Activated CD8-positive, alpha-beta T cell treated with anti-CD3 and anti-CD28 coated beads for 36 hours (primary cell): ENCODE data around the gene PMEPA1. TPM values are rescaled to one million over a fixed set of nuclear protein-coding genes. Genes with fewer than 3 reads are reported as not detected.

Experiments used
- ATAC-seq: fragments of 200-7000 bp; cut with Tn5 transposase; one replicate; pipeline ENCODE4 v1.10.0; 2021; ENCODE audit warnings: mild to moderate bottlenecking, moderate library complexity
- CTCF ChIA-PET: fragments of 350-600 bp; sonication (Branson Sonifier 250); formaldehyde crosslinking; loops from one replicate; lab custom pipeline; 2021; ENCODE audit warnings: antibody characterized with exemption; lab: Charles Lee
- POLR2A ChIA-PET: fragments of 350-600 bp; sonication (Branson Sonifier 250); formaldehyde crosslinking; loops from one replicate; lab custom pipeline; 2021; ENCODE audit warnings: antibody characterized with exemption; lab: Charles Lee
- DNase-seq: peaks from one replicate; pipeline ENCODE4 v3.0.0-alpha.2; 2020
- H3K27ac Mint-ChIP-seq: one replicate; pipeline ENCODE4 v1.8.0; 2021; ENCODE audit warnings: mild to moderate bottlenecking, mixed read lengths
- H3K27me3 Mint-ChIP-seq: one replicate; pipeline ENCODE4 v1.8.0; 2021; ENCODE audit warnings: mixed read lengths
- H3K36me3 Mint-ChIP-seq: one replicate; pipeline ENCODE4 v1.8.0; 2021; ENCODE audit warnings: low read depth, mixed read lengths
- H3K4me1 Mint-ChIP-seq: one replicate; pipeline ENCODE4 v1.8.0; 2021; ENCODE audit warnings: low read depth, mixed read lengths
- H3K4me3 Mint-ChIP-seq: one replicate; pipeline ENCODE4 v1.8.0; 2021; ENCODE audit warnings: mild to moderate bottlenecking, moderate library complexity, mixed read lengths
- H3K9me3 Mint-ChIP-seq: one replicate; pipeline ENCODE4 v1.8.0; 2021; ENCODE audit warnings: mixed read lengths
- CTCF ChIP-seq: fragments of 200-600 bp; IDR thresholded peaks from one replicate; pipeline ENCODE4 v1.8.0; 2022; ENCODE audit warnings: antibody characterized with exemption, mild to moderate bottlenecking
- intact Hi-C: fragments of 100-400 bp; cut with micrococcal nuclease; formaldehyde crosslinking; loops from one replicate; pipeline ENCODE4 v1.10.0; 2022
- total RNA-seq, 2 experiments: library from RNA; stranded (reverse); gene quantifications; one replicate each; pipeline ENCODE4 v1.2.3, GENCODE V29; 2021

PMEPA1 gene
- total RNA-seq, 2 experiments from 2014 or later = 1.7 to 2.0 TPM

GRCh38 chr20:57748601-57749130 is 38.9 kb upstream of the PMEPA1 start:
- DNase-seq = peak; percentile 75
- ChIA-PET CTCF (no interaction called here), POLR2A (no interaction called here)
- H3K36me3 Mint-ChIP-seq = no peaks in the 10 kb centered on the region
- TF ChIP-seq CTCF = no peak
- no peaks in the 10 kb centered on the region for H3K9me3 Mint-ChIP-seq
- peaks cover 18% of the 10 kb centered on the region for H3K27me3 Mint-ChIP-seq
- peak overlapping the region; percentile 58 for H3K4me3 Mint-ChIP-seq
- H3K4me1 Mint-ChIP-seq = peaks cover 17% of the 10 kb centered on the region
- intact Hi-C loops = no loop called here
- H3K27ac Mint-ChIP-seq = peak overlapping the region; percentile 55
- ATAC-seq = peak; percentile 94

- H3K4me3 Mint-ChIP-seq = no peak overlapping the region
- no peaks in the 10 kb centered on the region for H3K36me3 Mint-ChIP-seq
- H3K27me3 Mint-ChIP-seq = peaks cover 15% of the 10 kb centered on the region
- no peaks in the 10 kb centered on the region for H3K9me3 Mint-ChIP-seq
- no peak for TF ChIP-seq CTCF
- intact Hi-C loops = no loop called here
- ATAC-seq (no peak), DNase-seq (no peak)
- H3K27ac Mint-ChIP-seq = no peak overlapping the region
- ChIA-PET CTCF (no interaction called here), POLR2A (no interaction called here)
- peaks cover 20% of the 10 kb centered on the region for H3K4me1 Mint-ChIP-seq
Measured at GRCh38 chr20:57747861-57748481, 38.2 kb upstream of the PMEPA1 start.

- ChIA-PET CTCF (no interaction called here), POLR2A (no interaction called here)
- Mint-ChIP-seq H3K36me3 (no peaks in the 10 kb centered on the region), H3K4me1 (peaks cover 20% of the 10 kb centered on the region), H3K9me3 (no peaks in the 10 kb centered on the region), H3K27ac (no peak overlapping the region), H3K4me3 (no peak overlapping the region), H3K27me3 (peaks cover 20% of the 10 kb centered on the region)
- intact Hi-C loops = no loop called here
- no peak for DNase-seq
- no peak for ATAC-seq
- no peak for TF ChIP-seq CTCF
Measured at GRCh38 chr20:57746832-57747404, 37.1 kb upstream of the PMEPA1 start.

GRCh38 chr20:57746201-57746600 is 36.4 kb upstream of the PMEPA1 start:
- intact Hi-C loops = no loop called here
- Mint-ChIP-seq H3K4me3 (no peak overlapping the region), H3K36me3 (no peaks in the 10 kb centered on the region), H3K9me3 (no peaks in the 10 kb centered on the region), H3K4me1 (peaks cover 17% of the 10 kb centered on the region), H3K27ac (no peak overlapping the region), H3K27me3 (peaks cover 23% of the 10 kb centered on the region)
- ChIA-PET CTCF (no interaction called here), POLR2A (no interaction called here)
- ATAC-seq (no peak), DNase-seq (no peak)
- no peak for TF ChIP-seq CTCF

- intact Hi-C loops = no loop called here
- DNase-seq (no peak), ATAC-seq (no peak)
- H3K27me3 Mint-ChIP-seq = peaks cover 16% of the 10 kb centered on the region
- ChIA-PET CTCF (no interaction called here), POLR2A (no interaction called here)
- no peaks in the 10 kb centered on the region for H3K36me3 Mint-ChIP-seq
- TF ChIP-seq CTCF = no peak
- no peaks in the 10 kb centered on the region for H3K9me3 Mint-ChIP-seq
- H3K4me1 Mint-ChIP-seq = peaks cover 12% of the 10 kb centered on the region
- no peak overlapping the region for H3K4me3 Mint-ChIP-seq
- H3K27ac Mint-ChIP-seq = no peak overlapping the region
Measured at GRCh38 chr20:57744206-57744605, 34.4 kb upstream of the PMEPA1 start.
